Measurements from ENCODE around the gene IGF2BP2.
"Not testable (repeated sequence)": the region's sequence is repeated elsewhere in the genome, so short reads cannot be mapped to it uniquely, and the experiment has no call there.

IGF2BP2 gene

GRCh38 chr3:185657691-185658503 lies 166.9 kb downstream of the IGF2BP2 start:
- DNase-seq: no peak

- DNase-seq: no peak
Observed at GRCh38 chr3:185657211-185657610, 167.6 kb downstream of the IGF2BP2 start.

- no peak for DNase-seq
Observed at GRCh38 chr3:185656321-185656840, 168.5 kb downstream of the IGF2BP2 start.

- no peak for DNase-seq
Observed at GRCh38 chr3:185655426-185656320, 169.2 kb downstream of the IGF2BP2 start.

GRCh38 chr3:185654758-185655145 lies 170.1 kb downstream of the IGF2BP2 start:
- no peak for DNase-seq

- no peak for DNase-seq
Observed at GRCh38 chr3:185653949-185654757, 170.7 kb downstream of the IGF2BP2 start.

- DNase-seq: no peak
Observed at GRCh38 chr3:185651971-185652370, 172.9 kb downstream of the IGF2BP2 start.

GRCh38 chr3:185649414-185649813 lies 175.4 kb downstream of the IGF2BP2 start:
- no peak for DNase-seq

GRCh38 chr3:185648396-185648795 lies 176.4 kb downstream of the IGF2BP2 start:
- no peak for DNase-seq

GRCh38 chr3:185647880-185648210 lies 177.0 kb downstream of the IGF2BP2 start:
- DNase-seq: no peak

- DNase-seq: no peak
Observed at GRCh38 chr3:185647134-185647879, 177.5 kb downstream of the IGF2BP2 start.

GRCh38 chr3:185646382-185647133 lies 178.3 kb downstream of the IGF2BP2 start:
- DNase-seq: no peak

GRCh38 chr3:185645596-185646381 lies 179.1 kb downstream of the IGF2BP2 start:
- peak; percentile 53 for DNase-seq

- DNase-seq: not testable (repeated sequence)
Observed at GRCh38 chr3:185645191-185645590, 179.7 kb downstream of the IGF2BP2 start.

GRCh38 chr3:185640308-185640707 lies 184.5 kb downstream of the IGF2BP2 start:
- DNase-seq: no peak

- no peak for DNase-seq
Observed at GRCh38 chr3:185639632-185640206, 185.1 kb downstream of the IGF2BP2 start.

- DNase-seq: not testable (repeated sequence)
Observed at GRCh38 chr3:185638651-185639050, 186.2 kb downstream of the IGF2BP2 start.

- DNase-seq: no peak
Observed at GRCh38 chr3:185637388-185637787, 187.5 kb downstream of the IGF2BP2 start.

- DNase-seq: no peak
Observed at GRCh38 chr3:185632996-185633395, 191.8 kb downstream of the IGF2BP2 start.

Data from NCI-H1105 treated with DMSO at 0.1 percent for 48 hours (cell line).